Esophagus squamous epithelium (tissue), 5 donors: ENCODE measurements around the gene SLITRK2. TPM values are rescaled to one million over a fixed set of nuclear protein-coding genes. Genes with fewer than 3 reads are reported as not detected.

Experiments
- DNase-seq: peaks from one replicate; lab custom pipeline; 2025; lab: John Stamatoyannopoulos, UW
- H3K27ac ChIP-seq, 4 donors: fragments of 200-600 bp; sonication (generic); one replicate each; pipeline ENCODE4 v1.5.1; 2016 to 2019; ENCODE audit warnings: mild to moderate bottlenecking in 1 of 4
- H3K27me3 ChIP-seq, 4 donors: fragments of 200-600 bp; sonication (generic); 1 replicate in 3 of 4; 2 replicates in 1 of 4; pipeline versions ENCODE4 v1.5.1 to v1.6.0; 2017 to 2021; ENCODE audit warnings: antibody characterized with exemption in 1 of 4
- H3K36me3 ChIP-seq, 3 donors: fragments of 200-600 bp; sonication (generic); one replicate each; pipeline ENCODE4 v1.5.1; 2016 to 2019
- H3K4me1 ChIP-seq, 3 donors: fragments of 200-600 bp; sonication (generic); one replicate each; pipeline ENCODE4 v1.5.1; 2017 to 2019
- H3K4me3 ChIP-seq, 4 donors: fragments of 200-600 bp; sonication (generic); 1 replicate in 3 of 4; 2 replicates in 1 of 4; pipeline ENCODE4 v1.5.1; 2016 to 2019; ENCODE audit warnings: mild to moderate bottlenecking in 2 of 4, moderate library complexity in 1 of 4
- H3K9me3 ChIP-seq, 3 donors: fragments of 200-600 bp; sonication (generic); one replicate each; pipeline ENCODE4 v1.5.1; 2016 to 2019
- CTCF ChIP-seq, 6 experiments: fragments of 450-650 bp in 4 of 6; fragments of 200-600 bp in 2 of 6; sonication (generic) in 2 of 6; IDR thresholded peaks; one replicate each; pipeline ENCODE4 v1.5.1; 2016 to 2019; ENCODE audit warnings: antibody characterized with exemption in 6 of 6, mild to moderate bottlenecking in 4 of 6, moderate library complexity in 4 of 6
- POLR2A ChIP-seq, 4 donors: fragments of 450-650 bp; IDR thresholded peaks; one replicate each; pipeline ENCODE4 v1.6.1; 2017; ENCODE audit warnings: antibody characterized with exemption in 4 of 4, mild to moderate bottlenecking in 4 of 4, moderate library complexity in 3 of 4
- WGBS, 2 donors: methylation state at CpG; one replicate each; pipeline ENCODE4 v1.1.5; 2018; 5-methylcytosine and 5-hydroxymethylcytosine counted together
- intact Hi-C: fragments of 100-400 bp; cut with DNase I; formaldehyde crosslinking; loops from one replicate; pipeline ENCODE4 v1.15.0; 2022
- total RNA-seq, 4 donors: library from RNA; depleted of rRNA; stranded (reverse); fragments of >200 nt; gene quantifications; one replicate each; pipeline ENCODE4 v1.1.0, GENCODE V29; 2016
- donor health status: DM: yes; HTN: yes; CAD: no.

Gene SLITRK2
- total RNA-seq, 4 donors from 2014 or later, result under 0.01 TPM; not detected in 3

- no peak for DNase-seq
- TF ChIP-seq POLR2A (IDR thresholded peaks at IDR 0.05), result no peak
- no peak for TF ChIP-seq CTCF (IDR thresholded peaks at IDR 0.05)
- peaks cover 0 to 9% (median 0%) of the 10 kb centered on the region in 3 donors for H3K4me1 ChIP-seq
Measured at GRCh38 chrX:145821898-145822571, 4.4 kb downstream of the SLITRK2 start.

DNA sequence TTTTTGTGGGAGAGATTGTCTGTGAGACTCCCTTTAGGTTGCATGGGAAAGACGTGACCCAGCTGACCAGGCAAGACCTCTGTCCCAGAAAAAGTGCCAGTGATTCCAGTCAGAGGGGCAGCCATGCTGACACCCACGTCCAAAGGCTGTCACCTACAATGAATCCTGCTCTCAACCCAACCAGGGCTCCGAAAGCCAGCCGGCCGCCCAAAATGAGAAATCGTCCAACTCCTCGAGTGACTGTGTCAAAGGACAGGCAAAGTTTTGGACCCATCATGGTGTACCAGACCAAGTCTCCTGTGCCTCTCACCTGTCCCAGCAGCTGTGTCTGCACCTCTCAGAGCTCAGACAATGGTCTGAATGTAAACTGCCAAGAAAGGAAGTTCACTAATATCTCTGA is 5.5 kb downstream of the SLITRK2 start:
- intact Hi-C loops, result no loop called here
- Histone ChIP-seq H3K27ac (no peak overlapping the region), H3K4me3 (no peak overlapping the region), H3K27me3 (peaks cover 0 to 45% (median 4%) of the 10 kb centered on the region in 4 donors), H3K4me1 (peaks cover 0 to 5% (median 0%) of the 10 kb centered on the region in 3 donors), H3K36me3 (no peaks in the 10 kb centered on the region), H3K9me3 (no peaks in the 10 kb centered on the region)
- TF ChIP-seq CTCF (IDR thresholded peaks at IDR 0.05) (no peak), POLR2A (IDR thresholded peaks at IDR 0.05) (no peak)
- WGBS, 2 donors, result 100% methylated on average over 5 of the region's 7 CpGs; no CpG with 5 or more reads in 1 of the 2 donors
- no peak for DNase-seq

More at GRCh38 chrX:145821898-145822571, 4.4 kb downstream of the SLITRK2 start:
- Histone ChIP-seq H3K4me3 (no peak overlapping the region), H3K27me3 (peaks cover 0 to 55% (median 4%) of the 10 kb centered on the region in 4 donors), H3K27ac (no peak overlapping the region), H3K36me3 (no peaks in the 10 kb centered on the region), H3K9me3 (no peaks in the 10 kb centered on the region)
- intact Hi-C loops, result no loop called here
- 0 to 36% methylated on average over 6 to 24 of the region's 33 CpGs for WGBS, 2 donors

DNA sequence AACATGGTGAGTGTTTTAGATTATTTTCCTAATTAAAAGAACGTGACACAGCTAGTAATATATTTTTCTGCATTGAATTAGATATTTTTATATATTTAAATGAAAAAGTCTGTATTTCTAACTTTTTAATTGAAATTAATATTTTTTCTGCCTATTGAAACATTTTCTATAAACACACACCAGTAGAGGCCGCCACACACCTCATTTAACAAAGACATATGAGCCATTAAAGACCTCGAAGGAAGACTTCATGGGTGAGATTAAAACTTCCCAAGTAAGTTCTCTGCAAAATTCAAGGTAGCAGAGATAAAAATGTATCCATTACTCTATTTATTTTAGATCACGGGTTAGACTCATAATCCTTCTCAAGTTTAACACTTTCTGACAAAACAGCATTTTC is 8.3 kb downstream of the SLITRK2 start:
- DNase-seq, result no peak
- no peaks in the 10 kb centered on the region for H3K9me3 ChIP-seq
- WGBS, 2 donors, result 5 to 9% methylated on average over 4 of the region's 4 CpGs

GRCh38 chrX:145826466-145826865 is 8.8 kb downstream of the SLITRK2 start:
- intact Hi-C loops, result no loop called here
- no peaks in the 10 kb centered on the region for H3K9me3 ChIP-seq
- TF ChIP-seq POLR2A (IDR thresholded peaks at IDR 0.05) (no peak), CTCF (IDR thresholded peaks at IDR 0.05) (no peak)
- no peak overlapping the region for H3K4me3 ChIP-seq
- no peak for DNase-seq
- H3K27me3 ChIP-seq, result peaks cover 0 to 15% (median 4%) of the 10 kb centered on the region in 4 donors
- H3K27ac ChIP-seq, result no peak overlapping the region
- H3K4me1 ChIP-seq, result no peaks in the 10 kb centered on the region
- WGBS, 2 donors, result 57 to 68% methylated on average over 4 of the region's 4 CpGs
- no peaks in the 10 kb centered on the region for H3K36me3 ChIP-seq

More for the DNA sequence above, 8.3 kb downstream of the SLITRK2 start:
- H3K4me3 ChIP-seq, result no peak overlapping the region
- intact Hi-C loops, result no loop called here
- H3K27ac ChIP-seq, result no peak overlapping the region
- TF ChIP-seq CTCF (IDR thresholded peaks at IDR 0.05) (no peak), POLR2A (IDR thresholded peaks at IDR 0.05) (no peak)
- H3K36me3 ChIP-seq, result no peaks in the 10 kb centered on the region
- H3K4me1 ChIP-seq, result no peaks in the 10 kb centered on the region
- peaks cover 0 to 19% (median 4%) of the 10 kb centered on the region in 4 donors for H3K27me3 ChIP-seq

DNA sequence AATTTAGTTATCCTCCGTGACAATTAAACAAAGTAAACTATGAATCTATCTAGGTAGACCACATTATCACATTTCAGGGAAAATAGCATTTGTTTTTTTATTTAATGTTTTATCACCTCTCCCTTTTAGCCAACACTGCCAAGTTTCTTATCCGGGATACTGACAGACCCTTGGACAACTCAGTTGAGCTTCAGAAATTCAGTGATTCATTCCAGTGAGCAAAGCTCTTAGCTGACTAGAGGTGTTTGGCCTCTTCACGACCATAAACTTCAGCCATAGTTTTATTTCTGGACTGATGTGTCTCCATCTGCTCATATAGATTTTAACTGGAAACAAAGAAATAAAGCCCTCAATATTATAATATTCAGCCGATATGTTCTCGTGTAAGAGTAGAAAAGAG is 15.2 kb downstream of the SLITRK2 start:
- Histone ChIP-seq H3K4me1 (no peaks in the 10 kb centered on the region), H3K9me3 (no peaks in the 10 kb centered on the region), H3K4me3 (no peak overlapping the region), H3K36me3 (no peaks in the 10 kb centered on the region), H3K27me3 (no peaks in the 10 kb centered on the region), H3K27ac (no peak overlapping the region)
- no peak for DNase-seq
- TF ChIP-seq CTCF (IDR thresholded peaks at IDR 0.05) (no peak), POLR2A (IDR thresholded peaks at IDR 0.05) (no peak)
- intact Hi-C loops, result no loop called here
- WGBS, 2 donors, result 49 to 53% methylated on average over 5 of the region's 5 CpGs
